ENCODE data around the gene FGF9.

GRCh38 chr13:21676611-21677021 lies 5.7 kb downstream of the FGF9 start:
- TF ChIP-seq CTCF (optimal IDR thresholded peaks at IDR 0.05 in 1 of 3, IDR thresholded peaks at IDR 0.05 in 1 of 3, conservative IDR thresholded peaks at IDR 0.05 in 1 of 3; ENCODE audit: extremely low read depth in 1 of 3, insufficient read depth in 2 of 3, low read length in 3 of 3), result peak; percentile 45 to 83 (median 46)
- TF ChIP-seq EZH2 (IDR thresholded peaks at IDR 0.05; ENCODE audit: low read length), result no peak
